Motor neuron (in vitro differentiated cells): ENCODE data around the gene SNCA. TPM values are rescaled to one million over a fixed set of nuclear protein-coding genes. Genes with fewer than 3 reads are reported as not detected.

Source experiments
- ATAC-seq, 8 experiments: fragments of 200-7000 bp; cut with Tn5 transposase; replicated peaks in 6 of 8; 2 replicates each; pipeline ENCODE4 v1.8.0; 2021; ENCODE audit warnings: mild to moderate bottlenecking in 8 of 8, moderate library complexity in 8 of 8
- H3K27ac ChIP-seq, 2 donors: fragments of 250-450 bp; sonication (Bioruptor Pico); 2 replicates each; pipeline ENCODE4 v1.9.0; 2021; ENCODE audit warnings: antibody characterized with exemption in 2 of 2, mild to moderate bottlenecking in 2 of 2, moderate library complexity in 1 of 2
- H3K4me1 ChIP-seq, 2 donors: fragments of 250-450 bp; sonication (Bioruptor Pico); replicated peaks in 1 of 2; 2 replicates each; pipeline ENCODE4 v1.6.1; 2021; ENCODE audit warnings: antibody characterized with exemption in 2 of 2, mild to moderate bottlenecking in 2 of 2, moderate library complexity in 1 of 2
- H3K4me3 ChIP-seq, 5 donors: fragments of 250-450 bp; sonication (Bioruptor Pico); 2 replicates each; pipeline ENCODE4 v1.9.0; 2021; ENCODE audit warnings: antibody characterized with exemption in 5 of 5, mild to moderate bottlenecking in 5 of 5, moderate library complexity in 4 of 5
- WGBS, 10 experiments: fragments of 450-650 bp; shearing (Covaris generic); methylation state at CpG; one replicate each; pipeline ENCODE4 v1.0.0; 2022; 5-methylcytosine and 5-hydroxymethylcytosine counted together
- in situ Hi-C, 9 experiments: fragments of 400-800 bp; cut with MboI; loops; one replicate each; pipeline ENCODE4 v1.15.0; 2021; ENCODE audit warnings: low sequenced_read_pairs in 9 of 9, low pct_unique_long_range_greater_than_20kb in 2 of 9; ENCODE audit not compliant: unreplicated experiment in 9 of 9
- total RNA-seq, 8 experiments: library from RNA; unstranded; fragments of 300-600 nt; gene quantifications; 2 replicates each; pipeline versions ENCODE4 v1.2.3 to v1.2.4, GENCODE V29; 2022

Gene SNCA
- total RNA-seq, 8 experiments from 2014 or later, result 0.73 to 118 (median 43.2) TPM

DNA sequence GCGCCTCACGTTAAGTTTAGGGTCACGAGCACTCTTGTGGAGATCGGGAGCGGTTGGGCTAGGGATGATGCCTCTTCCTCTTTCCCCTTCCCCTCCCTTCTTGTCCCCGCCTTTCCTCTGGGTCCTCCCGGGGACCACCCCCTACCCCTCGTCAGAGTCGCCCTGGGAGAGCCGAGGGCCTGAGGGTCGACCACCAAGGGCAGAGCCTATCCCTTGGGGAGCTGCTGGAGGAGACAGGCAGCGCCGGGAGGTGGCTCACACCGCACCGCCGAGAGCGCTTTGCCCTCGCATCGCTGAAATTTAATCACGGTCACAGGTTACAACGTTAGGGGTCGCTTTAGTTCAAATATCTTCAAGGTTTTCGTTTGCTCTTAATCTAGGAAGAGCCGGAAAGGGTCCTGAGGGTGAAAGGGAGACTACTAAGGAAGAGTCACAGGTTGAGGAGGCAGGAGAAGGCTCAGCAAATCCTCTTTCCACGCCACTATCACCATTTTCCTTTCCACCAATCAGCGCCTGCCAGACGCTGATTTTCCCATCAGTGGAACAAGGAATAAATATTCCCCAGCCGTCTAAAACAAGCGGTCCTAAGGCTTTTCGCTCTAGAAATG is 528 bp upstream of the SNCA start:
- 0 to 13% (median 0%) methylated on average over 1 to 8 of the region's 30 CpGs; no CpG with 5 or more reads in 2 of the 10 experiments for WGBS, 10 experiments
- Histone ChIP-seq H3K27ac (peak overlapping the region; percentile 51 to 58), H3K4me1 (no peaks in the 10 kb centered on the region), H3K4me3 (peak overlapping the region; percentile 47 to 58 (median 57))
- in situ Hi-C loops, result no loop called here
- peak; percentile 42 to 69 (median 64) for ATAC-seq

GRCh38 chr4:89836031-89836745 is 773 bp downstream of the SNCA start:
- H3K27ac ChIP-seq, result peak overlapping the region in 1 of 2 donors; percentile 20
- peak in 4 of 8 experiments; percentile 3 to 13 (median 8) for ATAC-seq
- H3K4me3 ChIP-seq, result peak overlapping the region; percentile 47 to 58 (median 57)
- WGBS, 10 experiments, result 0 to 20% (median 4%) methylated on average over 1 to 27 of the region's 33 CpGs; no CpG with 5 or more reads in 3 of the 10 experiments
- H3K4me1 ChIP-seq, result no peaks in the 10 kb centered on the region
- in situ Hi-C loops, result no loop called here

GRCh38 chr4:89835413-89835812 is 1.5 kb downstream of the SNCA start:
- in situ Hi-C loops, result no loop called here
- Histone ChIP-seq H3K4me3 (peak overlapping the region; percentile 47 to 58 (median 57)), H3K4me1 (no peaks in the 10 kb centered on the region), H3K27ac (no peak overlapping the region)
- ATAC-seq, result no peak
- 14 to 71% (median 25%) methylated on average over 1 of the region's 1 CpG; no CpG with 5 or more reads in 3 of the 10 experiments for WGBS, 10 experiments

DNA sequence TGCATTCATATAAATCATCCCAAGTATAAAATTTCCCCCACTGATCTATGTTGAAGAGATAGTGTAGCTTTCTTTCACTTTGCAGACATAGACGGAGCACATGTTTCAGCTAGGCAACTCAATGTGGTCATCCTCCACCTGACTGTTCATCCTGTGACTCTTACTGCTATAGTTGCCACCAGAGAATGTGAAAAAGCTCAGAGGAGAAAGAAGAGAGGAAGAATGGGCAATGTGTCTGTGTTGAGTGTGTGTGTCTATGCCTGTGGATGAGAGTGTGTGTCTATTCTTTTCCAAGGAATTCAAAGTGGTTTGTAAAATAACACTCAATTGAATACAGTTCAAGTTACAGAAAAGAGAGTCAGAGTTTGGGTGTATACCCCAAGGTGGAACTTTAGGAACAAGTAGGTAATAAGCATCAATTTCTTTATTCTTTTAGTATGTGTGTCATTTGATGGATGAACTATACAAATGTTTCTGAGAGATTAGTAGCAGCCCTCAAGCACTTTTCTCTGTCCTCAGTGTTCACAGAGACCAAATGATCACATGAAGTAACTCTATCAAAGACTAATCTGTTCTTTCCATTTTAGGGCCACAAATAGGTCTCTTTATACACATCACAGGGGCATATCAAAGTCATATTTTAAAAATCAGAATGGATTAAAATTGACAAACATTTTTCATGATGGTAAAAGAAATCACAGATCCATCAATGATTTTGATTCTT is 2.3 kb downstream of the SNCA start:
- Histone ChIP-seq H3K4me3 (peak overlapping the region in 1 of 5 donors; percentile 47), H3K27ac (no peak overlapping the region), H3K4me1 (peaks cover 0 to 4% of the 10 kb centered on the region in 2 donors)
- WGBS, 10 experiments, result 0 to 86% (median 41%) methylated on average over 1 of the region's 1 CpG; no CpG with 5 or more reads in 4 of the 10 experiments
- in situ Hi-C loops, result no loop called here
- ATAC-seq, result no peak

- in situ Hi-C loops, result no loop called here
- no peak overlapping the region for H3K4me3 ChIP-seq
- 12 to 90% (median 61%) methylated on average over 2 to 7 of the region's 7 CpGs for WGBS, 10 experiments
- no peak overlapping the region for H3K27ac ChIP-seq
- peak in 5 of 8 experiments; percentile 52 to 88 (median 58) for ATAC-seq
- H3K4me1 ChIP-seq, result peaks cover 3 to 9% of the 10 kb centered on the region in 2 donors
Measured at GRCh38 chr4:89829470-89830138, 7.4 kb downstream of the SNCA start.

GRCh38 chr4:89823416-89823815 is 13.5 kb downstream of the SNCA start:
- Histone ChIP-seq H3K27ac (no peak overlapping the region), H3K4me3 (no peak overlapping the region), H3K4me1 (peaks cover 0 to 5% of the 10 kb centered on the region in 2 donors)
- in situ Hi-C loops, result no loop called here
- no peak for ATAC-seq

- ATAC-seq, result no peak
- no peak overlapping the region for H3K4me3 ChIP-seq
- in situ Hi-C loops, result no loop called here
- no peak overlapping the region for H3K27ac ChIP-seq
- 0 to 100% (median 70%) methylated on average over 1 of the region's 1 CpG; no CpG with 5 or more reads in 2 of the 10 experiments for WGBS, 10 experiments
- H3K4me1 ChIP-seq, result peaks cover 3 to 8% of the 10 kb centered on the region in 2 donors
Measured at GRCh38 chr4:89821612-89822011, 15.3 kb downstream of the SNCA start.

- Histone ChIP-seq H3K27ac (no peak overlapping the region), H3K4me1 (peaks cover 3 to 8% of the 10 kb centered on the region in 2 donors), H3K4me3 (no peak overlapping the region)
- no peak for ATAC-seq
- in situ Hi-C loops, result no loop called here
- WGBS, 10 experiments, result 48 to 100% (median 95%) methylated on average over 1 to 3 of the region's 3 CpGs; no CpG with 5 or more reads in 3 of the 10 experiments
Measured at GRCh38 chr4:89820010-89820409, 17.0 kb downstream of the SNCA start.

- Histone ChIP-seq H3K27ac (no peak overlapping the region), H3K4me1 (peaks cover 3 to 8% of the 10 kb centered on the region in 2 donors), H3K4me3 (no peak overlapping the region)
- no peak for ATAC-seq
- 14 to 100% (median 80%) methylated on average over 1 to 3 of the region's 3 CpGs; no CpG with 5 or more reads in 3 of the 10 experiments for WGBS, 10 experiments
- in situ Hi-C loops, result no loop called here
Measured at GRCh38 chr4:89814362-89814761, 22.6 kb downstream of the SNCA start.

DNA sequence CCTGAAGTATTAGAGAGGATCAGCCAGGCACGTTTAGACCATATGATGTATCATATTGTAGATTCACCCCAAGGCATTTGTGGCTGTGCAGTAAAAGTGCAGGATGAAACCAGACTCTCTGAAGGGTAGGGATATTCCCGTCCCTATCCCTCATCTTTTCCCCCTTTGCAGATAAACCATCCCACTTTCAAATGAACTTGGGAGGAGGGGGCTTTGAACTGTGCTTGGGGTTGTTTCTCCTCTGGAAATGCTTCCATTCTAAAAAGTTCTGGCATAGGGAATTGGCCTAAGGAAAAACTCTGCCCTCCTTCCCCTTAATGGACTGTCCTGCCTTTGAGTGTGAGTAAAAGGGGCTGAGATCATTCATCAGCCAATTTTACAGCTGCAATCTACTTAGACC is 23.8 kb downstream of the SNCA start:
- no peak overlapping the region for H3K27ac ChIP-seq
- H3K4me1 ChIP-seq, result peaks cover 3% of the 10 kb centered on the region in 2 donors
- 0 to 100% (median 64%) methylated on average over 1 of the region's 2 CpGs; no CpG with 5 or more reads in 4 of the 10 experiments for WGBS, 10 experiments
- ATAC-seq, result no peak
- in situ Hi-C loops, result no loop called here
- H3K4me3 ChIP-seq, result no peak overlapping the region

DNA sequence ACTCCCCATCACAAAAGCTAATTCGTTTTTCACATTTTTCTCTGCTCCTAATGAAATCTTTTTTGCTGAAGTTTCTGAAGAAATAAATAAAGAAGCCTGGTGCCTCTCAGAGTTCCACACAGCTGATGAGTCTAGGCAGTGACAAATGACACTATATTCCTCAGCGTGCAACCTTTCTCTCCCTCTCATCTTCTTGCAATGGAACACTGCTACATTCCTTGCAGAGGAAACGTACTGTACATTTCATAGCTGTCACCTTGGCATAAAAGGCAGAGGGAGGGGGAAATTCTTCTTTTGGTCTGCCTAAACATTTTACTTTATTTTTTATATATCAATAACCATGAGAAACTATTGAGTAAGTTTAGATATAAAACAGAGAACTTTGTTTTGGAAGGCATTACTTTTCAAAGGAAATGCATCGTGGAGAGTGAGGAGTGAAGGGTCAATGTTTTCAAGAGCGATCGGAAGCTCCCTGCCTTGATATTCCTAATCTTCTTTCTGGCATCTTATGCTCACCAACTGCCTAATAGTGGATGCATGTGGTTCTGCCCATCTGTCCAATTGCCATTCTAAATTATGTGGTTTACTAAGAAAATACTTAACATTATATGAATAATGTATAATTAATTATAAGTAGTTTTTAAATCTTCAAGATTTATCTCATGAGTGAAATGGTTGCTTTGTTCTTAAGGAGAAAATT is 29.4 kb downstream of the SNCA start:
- Histone ChIP-seq H3K4me3 (no peak overlapping the region), H3K4me1 (no peaks in the 10 kb centered on the region), H3K27ac (no peak overlapping the region)
- 22 to 91% (median 74%) methylated on average over 2 to 6 of the region's 6 CpGs; no CpG with 5 or more reads in 1 of the 10 experiments for WGBS, 10 experiments
- in situ Hi-C loops, result no loop called here
- ATAC-seq, result no peak

DNA sequence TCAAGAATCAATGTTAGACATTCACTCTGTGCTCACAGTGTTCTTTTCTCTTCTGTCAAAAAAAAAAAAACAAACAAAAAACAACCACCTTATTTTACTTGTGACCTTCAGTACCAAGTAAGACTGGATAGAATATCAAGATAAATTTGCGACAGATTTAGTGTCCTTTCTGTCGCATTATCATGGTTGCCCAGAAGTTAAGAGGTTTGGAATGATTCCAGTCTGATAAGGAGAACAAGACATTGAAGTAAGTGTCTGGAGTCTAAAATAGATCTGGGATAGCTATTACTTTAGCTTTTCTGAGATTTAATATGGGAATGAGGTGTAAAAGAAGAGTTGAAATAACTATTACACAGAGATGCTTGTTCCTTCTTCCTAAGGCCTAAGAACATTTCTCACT is 31.7 kb downstream of the SNCA start:
- H3K4me1 ChIP-seq, result no peaks in the 10 kb centered on the region
- no peak overlapping the region for H3K27ac ChIP-seq
- ATAC-seq, result no peak
- in situ Hi-C loops, result no loop called here
- H3K4me3 ChIP-seq, result no peak overlapping the region
- WGBS, 10 experiments, result 63 to 100% (median 92%) methylated on average over 1 to 2 of the region's 2 CpGs; no CpG with 5 or more reads in 2 of the 10 experiments
